ENCODE data around the gene TNFRSF13B. TPM values are rescaled to one million over a fixed set of nuclear protein-coding genes. Genes with fewer than 3 reads are reported as not detected.

TNFRSF13B gene
- total RNA-seq, 4 donors from 2014 or later, result not detected

DNA sequence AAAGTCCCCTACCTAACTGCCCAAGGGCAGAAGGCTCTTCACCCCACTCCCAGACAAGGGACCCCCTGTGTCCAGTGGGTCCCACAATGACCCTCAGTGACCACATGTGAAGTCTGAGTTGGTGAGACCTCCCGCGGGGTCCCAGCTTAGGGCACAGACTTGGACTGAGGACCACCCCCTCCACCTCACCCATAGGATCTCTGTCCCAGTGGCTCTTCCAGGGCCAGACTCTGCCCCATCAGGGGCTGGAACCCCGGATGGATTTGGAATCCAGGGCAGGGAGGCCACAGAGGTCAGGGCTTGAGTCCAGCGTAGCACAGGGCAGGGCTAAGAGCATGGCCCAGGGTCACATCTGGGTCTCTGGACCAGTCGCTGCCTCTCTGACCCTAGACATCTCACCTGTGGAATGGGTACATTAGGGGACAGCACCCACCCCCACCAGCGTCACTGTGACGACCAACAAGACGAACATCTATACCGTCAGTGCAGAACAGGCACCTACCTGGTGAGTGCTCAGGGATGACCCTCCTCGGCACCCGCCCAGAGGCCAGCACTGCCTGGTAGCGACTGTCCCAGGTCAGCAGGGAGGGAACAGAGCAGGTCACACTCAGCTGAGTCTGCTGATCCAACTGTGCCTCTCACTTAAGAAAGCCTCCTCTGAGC, 37.7 kb downstream of the TNFRSF13B start:
- intact Hi-C loops (cut with DNase I), result no loop called here
- WGBS, 2 donors, result 94 to 100% methylated on average over 3 to 6 of the region's 12 CpGs
- Histone ChIP-seq H3K36me3 (no peaks in the 10 kb centered on the region), H3K4me1 (no peaks in the 10 kb centered on the region), H3K4me3 (replicated peaks in 1 of 3) (no peak overlapping the region), H3K27me3 (no peaks in the 10 kb centered on the region), H3K27ac (no peak overlapping the region), H3K9me3 (no peaks in the 10 kb centered on the region)
- DNase-seq, result no peak
- no peak for TF ChIP-seq POLR2A (IDR thresholded peaks at IDR 0.05)
- no peak for TF ChIP-seq CTCF (IDR thresholded peaks at IDR 0.05)

DNA sequence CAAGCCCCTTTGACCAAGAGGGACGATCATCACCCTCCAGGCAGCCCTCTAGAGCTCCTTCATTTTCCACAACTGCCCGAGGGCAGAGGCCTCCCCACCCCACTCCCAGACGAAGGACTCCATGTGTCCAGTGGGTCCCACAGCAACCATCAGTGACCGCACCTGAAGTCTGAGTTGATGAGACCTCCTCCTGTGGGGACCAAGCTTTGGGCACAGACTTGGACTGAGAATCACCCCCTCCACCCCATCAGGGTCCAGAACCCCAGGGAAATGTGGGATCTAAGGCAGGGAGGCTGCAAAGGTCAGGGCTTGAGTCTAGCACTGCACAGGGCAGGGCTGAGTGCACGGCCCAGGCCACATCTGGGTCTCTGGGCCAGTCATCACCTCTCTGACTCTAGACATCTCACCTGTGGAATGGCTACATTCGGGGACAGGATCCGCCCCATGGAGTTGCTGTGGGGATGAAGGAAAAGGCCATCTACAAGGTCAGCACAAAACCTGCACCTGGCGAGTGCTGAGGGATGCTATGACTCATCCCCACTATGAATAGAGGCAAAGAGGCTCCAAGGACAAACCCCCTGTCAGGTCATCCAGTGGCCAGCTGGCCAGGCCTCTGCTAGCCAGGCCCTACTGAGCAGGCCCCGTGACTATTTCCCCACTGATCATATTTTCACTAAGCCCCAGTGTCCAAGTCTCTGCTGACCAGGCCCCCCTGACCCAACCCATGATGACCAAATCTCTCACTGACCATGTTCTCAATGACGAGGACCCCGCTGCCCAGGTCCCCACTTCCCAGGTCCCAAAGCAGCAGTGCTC, 38.4 kb downstream of the TNFRSF13B start:
- no peak overlapping the region for H3K27ac ChIP-seq
- no peak for DNase-seq
- 82 to 88% methylated on average over 8 to 10 of the region's 11 CpGs for WGBS, 2 donors
- TF ChIP-seq POLR2A (IDR thresholded peaks at IDR 0.05), result no peak
- no peak for TF ChIP-seq CTCF (IDR thresholded peaks at IDR 0.05)
- H3K9me3 ChIP-seq, result no peaks in the 10 kb centered on the region
- H3K4me1 ChIP-seq, result no peaks in the 10 kb centered on the region
- intact Hi-C loops (cut with DNase I), result no loop called here
- no peaks in the 10 kb centered on the region for H3K36me3 ChIP-seq
- H3K4me3 ChIP-seq (replicated peaks in 1 of 3), result no peak overlapping the region
- H3K27me3 ChIP-seq, result no peaks in the 10 kb centered on the region

GRCh38 chr17:16932611-16933010, 39.3 kb downstream of the TNFRSF13B start:
- no peak overlapping the region for H3K27ac ChIP-seq
- no peak overlapping the region for H3K4me3 ChIP-seq (replicated peaks in 1 of 3)
- WGBS, 2 donors, result 83 to 91% methylated on average over 3 to 6 of the region's 6 CpGs
- TF ChIP-seq CTCF (IDR thresholded peaks at IDR 0.05) (no peak), POLR2A (IDR thresholded peaks at IDR 0.05) (no peak)
- H3K9me3 ChIP-seq, result no peaks in the 10 kb centered on the region
- intact Hi-C loops (cut with DNase I), result no loop called here
- H3K36me3 ChIP-seq, result no peaks in the 10 kb centered on the region
- no peaks in the 10 kb centered on the region for H3K4me1 ChIP-seq
- no peak for DNase-seq
- no peaks in the 10 kb centered on the region for H3K27me3 ChIP-seq

DNA sequence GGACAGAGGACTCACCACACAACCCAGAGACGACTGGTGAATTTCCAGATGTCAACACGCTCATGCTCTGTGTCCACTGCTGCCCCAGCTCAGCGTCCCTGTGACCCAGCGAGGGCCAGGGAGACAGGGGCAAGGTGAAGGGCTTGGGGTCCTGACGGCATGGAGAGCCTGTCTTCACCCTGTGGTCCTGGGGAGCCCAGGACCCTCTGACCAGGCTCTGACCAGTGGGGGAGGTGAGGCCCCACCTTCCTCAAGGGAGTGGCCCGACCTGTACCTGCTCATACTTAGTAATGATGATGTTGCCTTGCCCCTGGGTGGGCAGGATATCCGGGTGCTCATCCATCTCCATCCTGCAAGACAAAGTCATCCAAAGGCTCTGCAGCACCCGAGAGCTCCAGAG, 39.8 kb downstream of the TNFRSF13B start:
- Histone ChIP-seq H3K27ac (no peak overlapping the region), H3K4me1 (no peaks in the 10 kb centered on the region), H3K4me3 (replicated peaks in 1 of 3) (no peak overlapping the region), H3K27me3 (no peaks in the 10 kb centered on the region), H3K36me3 (no peaks in the 10 kb centered on the region), H3K9me3 (no peaks in the 10 kb centered on the region)
- intact Hi-C loops (cut with DNase I), result no loop called here
- DNase-seq, result no peak
- WGBS, 2 donors, result 89 to 100% methylated on average over 2 to 8 of the region's 8 CpGs
- TF ChIP-seq CTCF (IDR thresholded peaks at IDR 0.05), result no peak
- no peak for TF ChIP-seq POLR2A (IDR thresholded peaks at IDR 0.05)
